ENCODE results near the gene MAN1A2. TPM values are rescaled to one million over a fixed set of nuclear protein-coding genes. Genes with fewer than 3 reads are reported as not detected.
"Not testable (repeated sequence)": the region's sequence is repeated elsewhere in the genome, so short reads cannot be mapped to it uniquely, and the experiment has no call there.

Gene MAN1A2
- total RNA-seq, 1 donor from 2014 or later: 23.5 TPM

- intact Hi-C loops (cut with DNase I); DNase-seq; ATAC-seq (ENCODE audit: poor library complexity): not testable (repeated sequence)
These were observed 9.2 kb upstream of the MAN1A2 start for GRCh38 chr1:117357833-117358603.

GRCh38 chr1:117358604-117358887, 8.7 kb upstream of the MAN1A2 start:
- ATAC-seq (ENCODE audit: poor library complexity); intact Hi-C loops (cut with DNase I); DNase-seq: not testable (repeated sequence)

GRCh38 chr1:117359561-117360289, 7.5 kb upstream of the MAN1A2 start:
- DNase-seq: no peak
- no peak for ATAC-seq (ENCODE audit: poor library complexity)
- intact Hi-C loops (cut with DNase I): no loop called here

GRCh38 chr1:117362986-117363385, 4.3 kb upstream of the MAN1A2 start:
- intact Hi-C loops (cut with DNase I): no loop called here
- DNase-seq (no peak), ATAC-seq (ENCODE audit: poor library complexity) (no peak)

GRCh38 chr1:117363571-117364048, 3.6 kb upstream of the MAN1A2 start:
- DNase-seq (no peak), ATAC-seq (ENCODE audit: poor library complexity) (no peak)
- intact Hi-C loops (cut with DNase I): no loop called here

- ATAC-seq (ENCODE audit: poor library complexity) (no peak), DNase-seq (no peak)
- intact Hi-C loops (cut with DNase I): no loop called here
These were observed 3.0 kb upstream of the MAN1A2 start for GRCh38 chr1:117364240-117364639.

- intact Hi-C loops (cut with DNase I): no loop called here
- DNase-seq (no peak), ATAC-seq (ENCODE audit: poor library complexity) (no peak)
These were observed 1.7 kb upstream of the MAN1A2 start for GRCh38 chr1:117365350-117366176.

GRCh38 chr1:117366177-117367045, 838 bp upstream of the MAN1A2 start:
- intact Hi-C loops (cut with DNase I): no loop called here
- ATAC-seq (ENCODE audit: poor library complexity): peak; percentile 91
- DNase-seq: peak; percentile 93

GRCh38 chr1:117368116-117369108, 1.2 kb downstream of the MAN1A2 start:
- ATAC-seq (ENCODE audit: poor library complexity) (no peak), DNase-seq (no peak)
- intact Hi-C loops (cut with DNase I): no loop called here

GRCh38 chr1:117370071-117370470, 2.8 kb downstream of the MAN1A2 start:
- ATAC-seq (ENCODE audit: poor library complexity): no peak
- DNase-seq: no peak
- intact Hi-C loops (cut with DNase I): no loop called here

- no peak for DNase-seq
- ATAC-seq (ENCODE audit: poor library complexity): no peak
- intact Hi-C loops (cut with DNase I): no loop called here
These were observed 3.3 kb downstream of the MAN1A2 start for GRCh38 chr1:117370509-117370908.

GRCh38 chr1:117371441-117372151, 4.3 kb downstream of the MAN1A2 start:
- intact Hi-C loops (cut with DNase I): no loop called here
- ATAC-seq (ENCODE audit: poor library complexity) (no peak), DNase-seq (no peak)

- no peak for DNase-seq
- intact Hi-C loops (cut with DNase I): no loop called here
- no peak for ATAC-seq (ENCODE audit: poor library complexity)
These were observed 5.7 kb downstream of the MAN1A2 start for GRCh38 chr1:117372863-117373412.

GRCh38 chr1:117373932-117374331, 6.7 kb downstream of the MAN1A2 start:
- intact Hi-C loops (cut with DNase I): no loop called here
- DNase-seq (no peak), ATAC-seq (ENCODE audit: poor library complexity) (peak; percentile 16)

- intact Hi-C loops (cut with DNase I): no loop called here
- ATAC-seq (ENCODE audit: poor library complexity) (no peak), DNase-seq (no peak)
These were observed 8.1 kb downstream of the MAN1A2 start for GRCh38 chr1:117375327-117375726.

- ATAC-seq (ENCODE audit: poor library complexity) (no peak), DNase-seq (no peak)
- intact Hi-C loops (cut with DNase I): no loop called here
These were observed 19.9 kb downstream of the MAN1A2 start for GRCh38 chr1:117387060-117387633.
